ENCODE measurements around the gene PPIP5K2. TPM values are rescaled to one million over a fixed set of nuclear protein-coding genes. Genes with fewer than 3 reads are reported as not detected.
"Not testable (repeated sequence)": the region's sequence is repeated elsewhere in the genome, so short reads cannot be mapped to it uniquely, and the experiment has no call there.

Gene PPIP5K2
- total and polyA plus RNA-seq, 2 of the 8 experiments (the other 6 are each of a cell fraction or from before 2014, with no cell fraction given), result 14.8 to 46.6 TPM

DNA sequence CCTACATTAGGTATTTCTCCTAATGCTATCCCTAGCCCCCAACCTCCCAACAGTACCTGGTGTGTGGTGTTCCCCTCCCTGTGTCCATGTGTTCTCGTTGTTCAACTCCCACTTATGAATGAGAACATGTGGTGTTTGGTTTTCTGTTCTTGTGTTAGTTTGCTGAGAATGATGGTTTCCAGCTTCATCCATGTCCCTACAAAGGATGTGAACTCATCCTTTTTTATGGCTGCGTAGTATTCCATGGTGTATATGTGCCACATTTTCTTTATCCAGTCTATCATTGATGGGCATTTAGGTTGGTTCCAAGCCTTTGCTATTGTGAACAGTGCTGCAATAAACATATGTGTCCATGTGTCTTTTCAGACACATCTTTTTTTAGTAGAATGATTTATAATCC, 99.0 kb downstream of the PPIP5K2 start:
- WGBS, 2 experiments (ENCODE audit: extremely low coverage in 1 of 2, insufficient coverage in 1 of 2, insufficient read length in 1 of 2, insufficient replicate concordance in 2 of 2, low coverage in 1 of 2, low lambda C conversion rate in 2 of 2, missing lambda C conversion rate in 1 of 2), result 92% methylated on average over 2 of the region's 2 CpGs; no CpG with 5 or more reads in 1 of the 2 experiments
- H4K20me1 ChIP-seq (replicated peaks in 1 of 2; ENCODE audit: control insufficient read depth in 1 of 2, insufficient read depth in 2 of 2, low read length in 2 of 2); H3K4me1 ChIP-seq (replicated peaks in 1 of 4; ENCODE audit: control insufficient read depth in 3 of 4, insufficient read depth in 4 of 4, low read length in 3 of 4); H3K23me2 ChIP-seq (ENCODE audit: low read depth, low read length); H4K8ac ChIP-seq (ENCODE audit: extremely low read depth, insufficient read depth, low read length); H3K18ac ChIP-seq (ENCODE audit: extremely low read depth, low read length); H3K4me2 ChIP-seq (ENCODE audit: insufficient read depth in 1 of 2, low read depth in 2 of 2, low read length in 2 of 2); H3K9me3 ChIP-seq (ENCODE audit: insufficient read depth in 2 of 2, low read depth in 1 of 2, low read length in 1 of 2); DNase-seq (ENCODE audit: low read depth in 1 of 2, low spot score in 2 of 2); FAIRE-seq; H3K23ac ChIP-seq (ENCODE audit: insufficient read length); H3K4ac ChIP-seq (replicated peaks; ENCODE audit: insufficient read length, low read depth, low read length); H4K5ac ChIP-seq (ENCODE audit: insufficient read length, low read depth, low read length); H2BK12ac ChIP-seq (ENCODE audit: low read depth, low read length); H3K14ac ChIP-seq (ENCODE audit: insufficient read length); H2BK15ac ChIP-seq (ENCODE audit: low read length); POLR2A ChIA-PET (ENCODE audit: partially characterized antibody); H2AFZ ChIP-seq (ENCODE audit: low read length); H3K27me3 ChIP-seq (replicated peaks in 1 of 4; ENCODE audit: control insufficient read depth in 3 of 4, extremely low read depth in 1 of 4, insufficient read depth in 3 of 4, low read length in 3 of 4); H2BK120ac ChIP-seq (replicated peaks; ENCODE audit: low read depth, low read length); H4K91ac ChIP-seq (replicated peaks; ENCODE audit: insufficient read length, low read length); H3K56ac ChIP-seq (replicated peaks; ENCODE audit: insufficient read length, low read depth, low read length); H3K4me3 ChIP-seq (ENCODE audit: extremely low read depth in 1 of 4, insufficient read depth in 2 of 4, low read depth in 3 of 4, low read length in 4 of 4); H3K27ac ChIP-seq (ENCODE audit: low read depth, low read length); H3K79me1 ChIP-seq (ENCODE audit: low read depth, low read length); H2BK20ac ChIP-seq (ENCODE audit: low read length); H3K79me2 ChIP-seq (ENCODE audit: control insufficient read depth in 1 of 2, insufficient read depth in 2 of 2, low read length in 2 of 2); H3K36me3 ChIP-seq (ENCODE audit: control insufficient read depth in 2 of 4, insufficient read depth in 4 of 4, low read length in 3 of 4); H2AK5ac ChIP-seq (ENCODE audit: low read depth, low read length); H3K9ac ChIP-seq (replicated peaks in 1 of 4; ENCODE audit: extremely low read depth in 1 of 4, low read depth in 3 of 4, low read length in 3 of 4); CTCF ChIA-PET (ENCODE audit: partially characterized antibody); H2BK5ac ChIP-seq (ENCODE audit: low read depth, low read length): not testable (repeated sequence)

Data from H1 (cell line).